Lower leg skin (tissue), 4 donors: Measurements from ENCODE around the gene SLC25A28. TPM values are rescaled to one million over a fixed set of nuclear protein-coding genes. Genes with fewer than 3 reads are reported as not detected.

Experiments
- DNase-seq, 2 donors: peaks; one replicate each; pipeline ENCODE4 v3.0.0-alpha.2; 2019; ENCODE audit warnings: low spot score in 2 of 2
- H3K4me3 ChIP-seq: fragments of 200-600 bp; sonication (generic); 2 replicates; pipeline ENCODE4 v1.5.1; 2017; ENCODE audit warnings: mild to moderate bottlenecking, low read depth; ENCODE audit not compliant: poor library complexity, severe bottlenecking
- POLR2A ChIP-seq, 2 donors: fragments of 450-650 bp; IDR thresholded peaks; one replicate each; pipeline ENCODE4 v1.6.1; 2016 to 2017; ENCODE audit warnings: antibody characterized with exemption in 2 of 2, mild to moderate bottlenecking in 1 of 2, moderate library complexity in 1 of 2
- WGBS, 2 donors: methylation state at CpG; one replicate each; pipeline ENCODE4 v1.1.5; 2018; 5-methylcytosine and 5-hydroxymethylcytosine counted together
- intact Hi-C: fragments of 100-400 bp; cut with DNase I; formaldehyde crosslinking; loops from one replicate; pipeline ENCODE4 v1.15.0; 2023; ENCODE audit warnings: low total_unique reads
- total RNA-seq, 4 donors: library from RNA; depleted of rRNA; stranded (reverse); fragments of >200 nt; gene quantifications; one replicate each; pipeline ENCODE4 v1.1.0, GENCODE V29; 2016
- TF ChIP-seq, protein P1 (sequence below), 3 donors: fragments of 450-650 bp; IDR thresholded peaks; one replicate each; pipeline ENCODE4 v1.5.1; 2016; ENCODE audit warnings: antibody characterized with exemption in 3 of 3, mild to moderate bottlenecking in 3 of 3, moderate library complexity in 2 of 3

The SLC25A28 gene
- total RNA-seq, 4 donors from 2014 or later: 21.0 to 43.0 (median 26.4) TPM

DNA sequence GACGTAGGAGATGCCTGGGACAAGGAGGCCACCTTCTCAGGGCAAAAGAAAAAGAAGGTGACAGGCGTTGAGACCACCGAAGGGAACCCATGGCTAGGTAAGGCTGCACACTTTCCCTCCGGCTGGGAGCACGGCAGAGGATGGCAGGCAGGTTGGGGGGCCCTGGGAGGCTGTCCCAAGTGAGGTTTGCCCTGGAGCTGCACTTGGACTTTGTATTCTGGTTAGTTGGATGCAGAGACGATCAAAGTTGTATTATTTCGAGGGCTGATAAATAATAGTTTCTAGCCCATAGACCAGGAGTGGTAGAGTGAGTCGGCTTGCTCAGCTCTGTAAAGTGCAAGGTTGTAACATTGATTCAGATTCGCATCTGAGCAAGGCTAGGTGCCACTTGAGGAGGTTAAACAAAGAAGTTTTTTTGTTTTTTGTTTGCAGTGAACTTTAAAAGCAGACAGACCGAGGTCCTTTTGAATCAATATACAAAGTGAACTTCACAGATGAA lies 39.7 kb upstream of the SLC25A28 start:
- intact Hi-C loops: no loop called here
- WGBS, 2 donors: 6 to 12% methylated on average over 10 of the region's 10 CpGs
- peak overlapping the region; percentile 67 for H3K4me3 ChIP-seq
- no peak for DNase-seq
- TF ChIP-seq, protein P1, sequence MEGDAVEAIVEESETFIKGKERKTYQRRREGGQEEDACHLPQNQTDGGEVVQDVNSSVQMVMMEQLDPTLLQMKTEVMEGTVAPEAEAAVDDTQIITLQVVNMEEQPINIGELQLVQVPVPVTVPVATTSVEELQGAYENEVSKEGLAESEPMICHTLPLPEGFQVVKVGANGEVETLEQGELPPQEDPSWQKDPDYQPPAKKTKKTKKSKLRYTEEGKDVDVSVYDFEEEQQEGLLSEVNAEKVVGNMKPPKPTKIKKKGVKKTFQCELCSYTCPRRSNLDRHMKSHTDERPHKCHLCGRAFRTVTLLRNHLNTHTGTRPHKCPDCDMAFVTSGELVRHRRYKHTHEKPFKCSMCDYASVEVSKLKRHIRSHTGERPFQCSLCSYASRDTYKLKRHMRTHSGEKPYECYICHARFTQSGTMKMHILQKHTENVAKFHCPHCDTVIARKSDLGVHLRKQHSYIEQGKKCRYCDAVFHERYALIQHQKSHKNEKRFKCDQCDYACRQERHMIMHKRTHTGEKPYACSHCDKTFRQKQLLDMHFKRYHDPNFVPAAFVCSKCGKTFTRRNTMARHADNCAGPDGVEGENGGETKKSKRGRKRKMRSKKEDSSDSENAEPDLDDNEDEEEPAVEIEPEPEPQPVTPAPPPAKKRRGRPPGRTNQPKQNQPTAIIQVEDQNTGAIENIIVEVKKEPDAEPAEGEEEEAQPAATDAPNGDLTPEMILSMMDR (IDR thresholded peaks at IDR 0.05): no peak
- no peak for TF ChIP-seq POLR2A (IDR thresholded peaks at IDR 0.05)

DNA sequence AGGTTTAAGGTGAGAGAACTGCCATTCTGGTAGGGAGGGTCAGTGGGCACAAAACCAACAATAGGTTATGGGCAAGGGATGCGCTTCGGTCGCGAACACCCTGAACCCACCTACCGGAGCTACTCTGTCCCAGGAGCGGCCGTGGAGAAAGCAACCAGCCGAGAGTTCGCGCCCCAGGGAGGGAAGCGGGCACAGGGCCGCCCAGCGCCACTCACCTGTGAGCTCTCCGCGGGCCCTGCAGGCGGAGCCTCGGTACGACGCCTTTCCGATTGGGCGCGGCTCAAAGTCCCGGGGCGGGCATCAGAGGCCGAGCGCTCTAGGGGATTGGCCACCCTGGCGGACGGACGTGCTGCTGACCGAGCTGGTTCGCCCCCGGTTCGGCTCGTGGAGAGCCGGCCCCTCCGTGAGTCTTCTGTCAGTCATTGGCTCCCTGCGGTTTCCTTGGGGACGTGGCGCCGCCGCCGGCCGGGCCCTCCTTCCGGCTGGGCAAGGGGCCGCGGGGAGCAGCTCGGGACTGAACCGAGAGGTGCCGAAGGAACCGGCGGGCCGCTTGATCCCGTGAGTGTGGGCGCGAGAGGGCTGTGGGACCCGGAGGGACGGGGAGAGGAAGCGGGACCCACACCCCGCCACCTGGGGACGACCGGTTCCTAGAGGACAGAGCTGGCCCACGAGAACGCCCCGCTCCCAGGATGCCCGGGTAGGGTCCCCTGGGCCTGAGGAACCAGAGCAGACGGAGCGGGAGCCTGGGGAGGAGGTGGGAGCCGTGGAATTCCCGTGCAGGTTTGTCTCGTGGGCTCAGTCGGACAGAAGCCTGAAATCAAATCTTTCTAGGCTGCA lies 39.0 kb upstream of the SLC25A28 start, which contains the start of gene ENTPD7:
ENTPD7 (plus strand) TSS at position 479 of the 837 bp plus-strand sequence. CDS start 448 bp downstream, outside the sequence.
- peak within 1 kb of the TSS; percentile 67 for H3K4me3 ChIP-seq
- peak; percentile 90 to 97 for DNase-seq
- 1 to 2% methylated on average over 19 to 35 of the region's 71 CpGs for WGBS, 2 donors
- TF ChIP-seq, protein P1 (IDR thresholded peaks at IDR 0.05): no peak
- no peak for TF ChIP-seq POLR2A (IDR thresholded peaks at IDR 0.05)
- intact Hi-C loops: no loop called here

GRCh38 chr10:99658622-99659030 lies 38.4 kb upstream of the SLC25A28 start:
- peak overlapping the region; percentile 67 for H3K4me3 ChIP-seq
- intact Hi-C loops: no loop called here
- 11 to 16% methylated on average over 24 of the region's 24 CpGs for WGBS, 2 donors
- peak in 1 of 2 donors; percentile 87 for DNase-seq
- TF ChIP-seq, protein P1 (IDR thresholded peaks at IDR 0.05): no peak
- TF ChIP-seq POLR2A (IDR thresholded peaks at IDR 0.05): no peak

GRCh38 chr10:99656199-99657064 lies 36.2 kb upstream of the SLC25A28 start:
- WGBS, 2 donors: 0% methylated on average over 1 of the region's 1 CpG

More at GRCh38 chr10:99656199-99657064, 36.2 kb upstream of the SLC25A28 start:
- no peak for TF ChIP-seq POLR2A (IDR thresholded peaks at IDR 0.05)
- TF ChIP-seq, protein P1 (IDR thresholded peaks at IDR 0.05): no peak
- DNase-seq: no peak
- intact Hi-C loops: no loop called here
- no peak overlapping the region for H3K4me3 ChIP-seq
